GM18517 (cell line): Measurements from ENCODE around the gene ENAH.
"Not testable (repeated sequence)": the region's sequence is repeated elsewhere in the genome, so short reads cannot be mapped to it uniquely, and the experiment has no call there.

Experiments used
- ATAC-seq: cut with Tn5 transposase; IDR thresholded peaks from one replicate; pipeline ENCODE4 v1.9.1; 2021; ENCODE audit warnings: mild to moderate bottlenecking, moderate library complexity; ENCODE audit not compliant: unreplicated experiment

ENAH gene

GRCh38 chr1:225652729-225653462, at the start of gene ENAH:
Gene ENAH (minus strand): TSS chr1:225653123. CDS start chr1:225652690, 433 bp downstream.
- ATAC-seq, result no peak

- ATAC-seq, result no peak
These were observed 48.1 kb upstream of the ENAH start for GRCh38 chr1:225700889-225701465.

- no peak for ATAC-seq
These were observed 47.4 kb upstream of the ENAH start for GRCh38 chr1:225700164-225700821.

DNA sequence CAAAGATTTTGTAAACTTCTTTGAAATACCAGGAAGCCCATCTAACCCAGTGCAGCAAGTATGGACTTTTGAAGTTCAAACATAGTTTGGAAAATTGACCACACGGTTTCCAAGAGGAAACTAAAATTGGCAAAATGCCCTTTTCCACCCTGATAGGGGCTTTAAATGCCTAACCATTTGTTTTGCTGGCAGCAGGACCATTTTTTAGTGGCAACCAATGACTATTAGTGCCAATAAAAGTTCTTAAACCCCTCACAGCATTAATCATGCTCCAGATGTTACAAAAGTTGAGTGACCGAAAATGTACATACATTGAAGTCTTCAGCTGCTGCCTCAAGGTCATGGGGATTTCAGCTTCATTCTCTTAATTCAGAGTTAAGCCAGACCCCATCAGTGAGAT, 46.4 kb upstream of the ENAH start:
- ATAC-seq, result no peak

DNA sequence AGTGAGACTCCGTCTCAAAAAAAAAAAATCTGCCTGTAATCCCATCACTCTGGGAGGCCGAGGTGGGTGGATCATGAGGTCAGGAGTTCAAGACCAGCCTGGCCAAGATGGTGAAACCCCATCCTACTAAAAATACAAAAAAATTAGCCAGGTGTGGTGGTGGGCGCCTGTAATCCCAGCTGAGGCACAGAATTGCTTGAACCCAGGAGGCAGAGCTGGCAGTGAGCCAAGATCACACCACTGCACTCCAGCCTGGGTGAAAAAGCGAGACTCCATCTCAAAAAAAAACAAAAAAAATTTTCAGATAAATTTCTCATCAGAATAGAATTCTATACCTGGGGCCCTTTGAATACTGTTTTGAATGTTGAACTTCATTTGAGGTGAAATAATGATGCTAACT, 45.3 kb upstream of the ENAH start:
- not testable (repeated sequence) for ATAC-seq

GRCh38 chr1:225697428-225697827, 44.5 kb upstream of the ENAH start:
- no peak for ATAC-seq

DNA sequence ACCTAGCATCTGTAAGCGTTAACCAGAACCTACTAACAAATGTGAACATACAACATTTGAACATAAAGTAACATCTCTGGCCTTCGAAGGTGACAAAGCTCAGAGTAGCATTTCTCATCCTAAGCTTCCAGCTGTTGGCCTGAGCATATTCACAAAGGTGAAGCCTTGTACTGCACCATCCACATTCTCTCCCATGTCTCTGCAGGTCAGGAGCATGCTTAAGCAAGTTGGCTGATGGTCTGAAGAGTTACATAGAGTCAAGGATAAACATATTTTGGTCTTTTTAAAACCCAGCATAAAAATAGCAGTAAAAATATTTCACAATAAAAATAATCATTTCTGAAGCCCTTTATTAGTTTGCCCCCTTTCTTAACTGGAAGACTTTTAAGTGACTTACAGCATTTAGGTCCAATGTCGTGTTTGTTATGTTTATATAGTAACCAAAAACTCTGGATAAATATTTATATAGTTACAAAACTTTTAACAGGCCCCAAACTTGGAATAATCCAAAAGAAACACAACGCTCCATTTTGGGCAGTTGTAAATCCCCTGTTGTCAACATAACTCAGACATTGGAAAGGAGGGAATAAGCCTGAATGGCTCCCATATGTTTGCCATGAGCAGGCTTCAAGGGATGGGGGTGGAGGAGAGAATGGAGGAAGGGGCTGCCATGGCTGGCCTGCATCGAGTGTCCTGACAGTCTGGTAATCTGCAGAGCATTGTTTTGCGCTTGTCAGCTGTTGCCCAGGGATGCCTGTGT, 42.8 kb upstream of the ENAH start:
- ATAC-seq, result no peak

- ATAC-seq, result no peak
These were observed 41.3 kb upstream of the ENAH start for GRCh38 chr1:225694151-225694603.

- ATAC-seq, result not testable (repeated sequence)
These were observed 40.8 kb upstream of the ENAH start for GRCh38 chr1:225693697-225694096.

DNA sequence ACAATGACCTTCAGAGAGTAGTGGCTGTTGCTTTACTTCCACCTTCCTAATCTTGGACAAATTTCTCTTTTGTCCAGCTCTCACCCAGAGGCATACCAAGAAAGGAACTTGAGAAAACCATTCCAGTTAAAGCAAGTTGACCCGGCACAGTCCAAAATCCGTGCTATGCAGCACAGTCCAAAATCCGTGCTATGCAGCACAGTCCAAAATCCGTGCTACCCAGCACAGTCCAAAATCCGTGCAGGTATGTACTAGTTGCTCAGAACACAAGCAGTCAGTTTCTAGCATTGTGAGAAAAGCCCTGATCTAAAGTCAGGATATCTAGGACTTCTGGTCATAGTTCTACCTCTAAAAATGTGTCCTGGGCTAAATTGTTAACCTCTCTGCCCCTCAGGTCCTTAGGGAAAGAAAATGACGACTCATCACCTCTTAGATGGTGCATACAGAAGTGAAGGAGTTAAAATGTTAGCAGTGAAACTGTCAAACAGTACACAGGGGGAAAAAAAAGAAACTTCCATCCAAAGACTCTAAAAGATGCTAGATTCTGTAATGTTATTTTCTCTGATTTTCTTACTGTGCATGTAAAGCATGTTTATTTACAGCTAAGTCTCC, 40.3 kb upstream of the ENAH start:
- no peak for ATAC-seq

GRCh38 chr1:225692517-225692879, 39.6 kb upstream of the ENAH start:
- ATAC-seq, result no peak

DNA sequence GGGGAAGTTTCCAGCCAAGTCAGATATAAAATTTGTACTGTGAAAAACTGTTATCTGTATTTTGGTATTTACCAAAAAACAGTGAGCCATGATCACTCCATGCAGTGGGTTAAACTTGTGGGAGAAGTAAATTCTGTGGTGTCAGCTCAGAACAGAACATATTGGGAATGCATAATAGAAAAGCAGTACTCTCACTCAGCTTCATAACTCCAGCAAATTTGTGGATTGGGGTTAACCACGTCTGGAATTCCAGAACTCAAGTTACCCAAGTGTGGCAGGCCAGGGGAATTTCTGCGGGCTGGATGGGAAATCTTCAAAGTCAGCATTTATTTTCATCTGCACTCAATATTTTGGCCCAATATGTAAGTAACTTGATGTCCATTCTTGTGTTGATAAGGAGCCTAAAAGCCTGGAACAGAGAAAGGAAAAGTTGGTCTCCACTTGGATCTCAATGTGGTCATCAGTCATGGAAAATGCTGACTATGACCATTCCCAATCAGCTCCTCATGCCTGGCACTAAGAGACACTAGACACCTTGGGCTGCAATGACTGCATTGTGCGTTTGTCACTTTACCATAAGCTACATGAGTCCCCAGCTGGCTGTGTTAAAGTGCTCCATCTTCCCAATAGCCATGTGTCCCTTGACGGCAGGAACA, 39.1 kb upstream of the ENAH start:
- no peak for ATAC-seq

- ATAC-seq, result no peak
These were observed 38.5 kb upstream of the ENAH start for GRCh38 chr1:225691377-225691776.

GRCh38 chr1:225689882-225690459, 37.0 kb upstream of the ENAH start:
- no peak for ATAC-seq

- no peak for ATAC-seq
These were observed 35.4 kb upstream of the ENAH start for GRCh38 chr1:225688345-225688744.

DNA sequence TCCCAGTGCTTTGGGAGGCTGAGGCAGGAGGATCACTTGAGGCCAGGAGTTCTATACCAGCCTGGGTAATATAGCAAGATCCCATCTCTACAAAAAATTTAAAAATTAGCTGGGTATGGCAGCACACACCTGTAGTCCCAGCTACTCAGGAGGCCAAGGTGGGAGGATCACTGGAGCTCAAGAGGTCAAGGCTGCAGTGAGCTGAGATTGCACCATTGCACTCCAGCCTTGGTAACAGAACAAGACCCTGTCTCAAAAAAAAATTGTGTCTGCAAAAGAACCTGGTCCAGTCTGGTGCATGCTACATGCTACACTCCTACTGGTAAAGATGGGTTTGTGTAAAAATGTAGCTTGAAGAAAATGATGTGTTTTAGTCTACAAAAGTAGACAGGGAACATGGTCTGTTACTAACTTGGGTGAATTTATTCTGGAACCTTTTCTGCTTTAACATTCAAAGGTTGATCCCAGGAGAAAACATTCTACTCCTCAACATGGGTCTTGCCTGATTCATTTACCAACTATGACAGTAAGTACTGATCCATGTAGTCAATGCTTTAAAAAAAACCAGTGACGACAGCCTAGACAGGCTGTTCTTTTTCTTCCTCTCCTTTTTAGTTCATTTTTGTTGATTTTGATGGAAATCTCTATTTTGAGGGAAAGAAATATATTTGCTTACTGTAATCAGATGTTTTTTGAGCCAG, 32.7 kb upstream of the ENAH start:
- no peak for ATAC-seq

DNA sequence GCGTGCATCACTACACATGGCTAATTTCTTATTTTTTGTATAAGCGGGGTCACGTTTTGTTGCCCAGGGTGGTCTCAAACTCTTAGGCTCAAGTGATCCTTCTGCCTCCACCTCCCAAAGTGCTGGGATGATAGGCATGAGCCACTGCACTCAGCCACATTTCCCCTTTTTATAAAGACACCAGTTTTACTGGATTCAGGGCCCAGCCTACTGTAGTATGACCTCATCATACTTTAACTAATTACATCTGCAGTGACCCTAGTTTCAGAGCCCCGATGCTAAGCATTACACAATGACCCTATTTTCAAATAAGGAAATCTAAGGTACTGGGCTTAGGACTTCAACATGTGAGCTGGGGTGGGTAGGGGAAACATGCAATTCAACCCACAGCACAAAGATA, 31.8 kb upstream of the ENAH start:
- ATAC-seq, result no peak

- ATAC-seq, result no peak
These were observed 28.3 kb upstream of the ENAH start for GRCh38 chr1:225681231-225681630.

DNA sequence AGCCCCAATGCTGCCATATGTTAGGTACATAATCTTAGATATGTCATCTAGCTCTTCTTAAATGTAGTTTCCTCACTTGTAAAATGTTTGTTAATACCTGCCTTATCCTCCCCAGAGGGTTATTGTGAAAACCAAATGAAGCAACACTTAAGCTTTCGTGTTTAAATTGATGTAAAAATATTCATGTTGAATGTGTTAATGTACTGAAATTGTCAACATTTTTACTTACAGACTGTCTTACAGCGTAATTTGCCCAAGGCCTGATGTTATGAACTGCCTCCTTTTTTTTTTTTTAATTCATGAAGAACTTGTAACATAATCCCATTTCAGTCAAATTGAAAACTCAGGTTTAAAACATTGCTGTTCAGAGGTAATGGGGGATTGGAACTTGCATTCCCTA, 25.6 kb upstream of the ENAH start:
- no peak for ATAC-seq
